Measurements from ENCODE around the gene HSD17B3. TPM values are rescaled to one million over a fixed set of nuclear protein-coding genes. Genes with fewer than 3 reads are reported as not detected.

The HSD17B3 gene
- total RNA-seq, 4 donors from 2014 or later = 3.2 TPM; not detected in 3

DNA sequence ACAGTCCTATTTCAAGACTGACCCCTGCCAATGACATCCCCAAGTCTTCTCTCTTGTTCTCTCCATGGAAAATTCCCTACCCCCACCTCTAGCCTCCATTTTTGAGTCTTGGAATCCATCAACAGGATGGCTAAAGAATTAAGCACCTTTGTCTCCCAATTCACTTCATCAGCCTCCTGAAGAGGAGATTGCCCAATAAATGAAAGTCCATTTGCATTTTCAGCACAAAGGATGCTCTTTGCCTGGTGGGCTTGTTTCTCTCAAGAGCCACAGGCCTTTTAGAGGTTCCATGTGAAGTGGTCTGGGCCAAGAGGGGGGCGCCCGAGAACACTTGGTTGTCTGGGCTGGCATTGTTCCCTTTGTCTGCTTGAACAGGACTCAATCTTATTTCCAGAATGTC lies 12.6 kb downstream of the HSD17B3 start:
- H3K27me3 ChIP-seq = no peaks in the 10 kb centered on the region
- H3K4me1 ChIP-seq = no peaks in the 10 kb centered on the region
- H3K9me3 ChIP-seq = no peaks in the 10 kb centered on the region
- H3K27ac ChIP-seq = no peak overlapping the region
- no peak overlapping the region for H3K4me3 ChIP-seq
- TF ChIP-seq POLR2A (IDR thresholded peaks at IDR 0.05) (no peak), CTCF (IDR thresholded peaks at IDR 0.05) (no peak)
- no peaks in the 10 kb centered on the region for H3K36me3 ChIP-seq
- intact Hi-C loops (cut with DNase I; ENCODE audit: low total_unique reads) = no loop called here
- no peak for DNase-seq

- no peak for DNase-seq
- TF ChIP-seq CTCF (IDR thresholded peaks at IDR 0.05) (no peak), POLR2A (IDR thresholded peaks at IDR 0.05) (no peak)
- Histone ChIP-seq H3K36me3 (no peaks in the 10 kb centered on the region), H3K4me3 (no peak overlapping the region), H3K27ac (no peak overlapping the region), H3K9me3 (no peaks in the 10 kb centered on the region), H3K27me3 (no peaks in the 10 kb centered on the region), H3K4me1 (no peaks in the 10 kb centered on the region)
- intact Hi-C loops (cut with DNase I; ENCODE audit: low total_unique reads) = no loop called here
Observed at GRCh38 chr9:96281641-96282040, 20.3 kb downstream of the HSD17B3 start.

GRCh38 chr9:96279932-96280331 lies 22.0 kb downstream of the HSD17B3 start:
- Histone ChIP-seq H3K9me3 (peaks cover 0 to under 1% of the 10 kb centered on the region in 2 donors), H3K4me1 (no peaks in the 10 kb centered on the region), H3K27me3 (no peaks in the 10 kb centered on the region), H3K36me3 (no peaks in the 10 kb centered on the region), H3K4me3 (no peak overlapping the region), H3K27ac (no peak overlapping the region)
- DNase-seq = no peak
- intact Hi-C loops (cut with DNase I; ENCODE audit: low total_unique reads) = no loop called here
- TF ChIP-seq POLR2A (IDR thresholded peaks at IDR 0.05) (no peak), CTCF (IDR thresholded peaks at IDR 0.05) (no peak)

DNA sequence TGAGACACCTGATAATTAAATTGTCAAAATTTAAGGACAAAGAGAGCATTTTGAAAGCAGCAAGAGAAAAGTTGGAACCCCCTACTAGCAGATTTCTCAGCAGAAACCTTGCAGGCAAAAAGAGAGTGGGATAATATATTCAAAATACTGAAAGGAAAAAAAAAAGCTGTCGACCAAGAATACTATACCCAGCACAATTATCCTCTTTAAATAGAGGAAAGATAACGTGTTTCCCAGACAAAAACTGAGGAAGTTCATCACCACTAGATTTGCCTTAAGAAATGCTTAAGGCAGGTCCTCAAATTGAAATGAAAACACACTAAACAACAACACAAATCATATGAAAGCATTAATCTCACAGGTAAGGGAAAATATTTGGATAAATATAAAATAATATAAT lies 27.0 kb downstream of the HSD17B3 start:
- Histone ChIP-seq H3K4me1 (no peaks in the 10 kb centered on the region), H3K36me3 (no peaks in the 10 kb centered on the region), H3K27ac (no peak overlapping the region), H3K9me3 (peaks cover 0 to 3% of the 10 kb centered on the region in 2 donors), H3K27me3 (no peaks in the 10 kb centered on the region), H3K4me3 (no peak overlapping the region)
- TF ChIP-seq CTCF (IDR thresholded peaks at IDR 0.05) = no peak
- TF ChIP-seq POLR2A (IDR thresholded peaks at IDR 0.05) = no peak
- intact Hi-C loops (cut with DNase I; ENCODE audit: low total_unique reads) = no loop called here
- no peak for DNase-seq

GRCh38 chr9:96270236-96270744 lies 31.7 kb downstream of the HSD17B3 start:
- Histone ChIP-seq H3K4me3 (no peak overlapping the region), H3K9me3 (peaks cover 0 to 3% of the 10 kb centered on the region in 2 donors), H3K27ac (no peak overlapping the region), H3K27me3 (no peaks in the 10 kb centered on the region), H3K4me1 (no peaks in the 10 kb centered on the region), H3K36me3 (no peaks in the 10 kb centered on the region)
- TF ChIP-seq CTCF (IDR thresholded peaks at IDR 0.05) = no peak
- TF ChIP-seq POLR2A (IDR thresholded peaks at IDR 0.05) = no peak
- no peak for DNase-seq
- intact Hi-C loops (cut with DNase I; ENCODE audit: low total_unique reads) = no loop called here

Data from uterus (tissue), 4 donors.